Activated CD8-positive, alpha-beta memory T cell treated with anti-CD3 and anti-CD28 coated beads for 24 hours (primary cell): ENCODE data around the gene USP48.

Source experiments
- DNase-seq: peaks from one replicate; pipeline ENCODE4 v3.0.0-alpha.2; 2020

USP48 gene

GRCh38 chr1:21736876-21737275 is 46.1 kb downstream of the USP48 start:
- no peak for DNase-seq

GRCh38 chr1:21736011-21736410 is 46.9 kb downstream of the USP48 start:
- DNase-seq = no peak

- DNase-seq = no peak
Observed at GRCh38 chr1:21734526-21734925, 48.4 kb downstream of the USP48 start.

GRCh38 chr1:21732664-21733063 is 50.3 kb downstream of the USP48 start:
- no peak for DNase-seq

- no peak for DNase-seq
Observed at GRCh38 chr1:21725748-21726392, 57.1 kb downstream of the USP48 start.

GRCh38 chr1:21724570-21724969 is 58.4 kb downstream of the USP48 start:
- no peak for DNase-seq

- DNase-seq = no peak
Observed at GRCh38 chr1:21724098-21724497, 58.9 kb downstream of the USP48 start.

GRCh38 chr1:21721295-21721985 is 61.5 kb downstream of the USP48 start:
- DNase-seq = no peak

GRCh38 chr1:21716169-21716568 is 66.8 kb downstream of the USP48 start:
- DNase-seq = no peak

- no peak for DNase-seq
Observed at GRCh38 chr1:21707891-21708290, 75.1 kb downstream of the USP48 start.

- DNase-seq = no peak
Observed at GRCh38 chr1:21707086-21707840, 75.7 kb downstream of the USP48 start.

GRCh38 chr1:21706151-21706835 is 76.7 kb downstream of the USP48 start:
- no peak for DNase-seq

GRCh38 chr1:21705303-21705980 is 77.5 kb downstream of the USP48 start:
- no peak for DNase-seq

- no peak for DNase-seq
Observed at GRCh38 chr1:21704145-21704544, 78.8 kb downstream of the USP48 start.

GRCh38 chr1:21703318-21703963 is 79.5 kb downstream of the USP48 start:
- DNase-seq = no peak

- DNase-seq = no peak
Observed at GRCh38 chr1:21702780-21703179, 80.2 kb downstream of the USP48 start.

GRCh38 chr1:21701401-21701800 is 81.5 kb downstream of the USP48 start:
- no peak for DNase-seq

- DNase-seq = no peak
Observed at GRCh38 chr1:21700094-21700493, 82.9 kb downstream of the USP48 start.

GRCh38 chr1:21696931-21697330 is 86.0 kb downstream of the USP48 start:
- no peak for DNase-seq

GRCh38 chr1:21693732-21694131 is 89.2 kb downstream of the USP48 start:
- no peak for DNase-seq

GRCh38 chr1:21691739-21692138 is 91.2 kb downstream of the USP48 start:
- no peak for DNase-seq

- DNase-seq = no peak
Observed at GRCh38 chr1:21689661-21690372, 93.1 kb downstream of the USP48 start.
